Kidney epithelial cell (primary cell): Measurements from ENCODE around the gene GGT6. TPM values are rescaled to one million over a fixed set of nuclear protein-coding genes. Genes with fewer than 3 reads are reported as not detected.
"Not testable (repeated sequence)": the region's sequence is repeated elsewhere in the genome, so short reads cannot be mapped to it uniquely, and the experiment has no call there.

Source experiments
- DNase-seq: peaks from one replicate; pipeline ENCODE4 v3.0.0-alpha.2; 2010; ENCODE audit warnings: low read depth
- H3K27me3 ChIP-seq: 2 replicates; pipeline ENCODE4 v1.6.0; 2011; ENCODE audit warnings: low read length; ENCODE audit not compliant: control insufficient read depth, insufficient read depth
- H3K36me3 ChIP-seq: 2 replicates; pipeline ENCODE4 v1.5.1; 2011; ENCODE audit warnings: low read length; ENCODE audit not compliant: control insufficient read depth, insufficient read depth
- H3K4me3 ChIP-seq: 2 replicates; pipeline ENCODE4 v1.5.1; 2011; ENCODE audit warnings: low read depth, mild to moderate bottlenecking, control low read depth, low read length
- CTCF ChIP-seq: IDR thresholded peaks from 2 replicates; pipeline ENCODE4 v1.5.1; 2011; ENCODE audit warnings: mild to moderate bottlenecking, moderate library complexity, low read length, control low read depth, inconsistent platforms; ENCODE audit not compliant: insufficient read depth, poor library complexity, severe bottlenecking
- total RNA-seq: library from RNA; depleted of rRNA; stranded (reverse); fragments of >200 nt; gene quantifications from 2 replicates; pipeline ENCODE4 v1.2.3, GENCODE V29; 2015

GGT6 gene
- total RNA-seq, 1 donor from 2014 or later = 0.38 TPM

- Histone ChIP-seq H3K4me3 (no peak overlapping the region), H3K27me3 (peaks cover 54% of the 10 kb centered on the region), H3K36me3 (no peaks in the 10 kb centered on the region)
- no peak for TF ChIP-seq CTCF
- no peak for DNase-seq
Measured at GRCh38 chr17:4583206-4583605, 22.8 kb upstream of the GGT6 start.

GRCh38 chr17:4582691-4583090 lies 22.3 kb upstream of the GGT6 start:
- H3K36me3 ChIP-seq = no peaks in the 10 kb centered on the region
- H3K27me3 ChIP-seq = peaks cover 49% of the 10 kb centered on the region
- no peak for DNase-seq
- TF ChIP-seq CTCF = no peak
- H3K4me3 ChIP-seq = no peak overlapping the region

- no peak for DNase-seq
- TF ChIP-seq CTCF = no peak
- peaks cover 49% of the 10 kb centered on the region for H3K27me3 ChIP-seq
- H3K36me3 ChIP-seq = no peaks in the 10 kb centered on the region
- no peak overlapping the region for H3K4me3 ChIP-seq
Measured at GRCh38 chr17:4582101-4582501, 21.7 kb upstream of the GGT6 start.

GRCh38 chr17:4580291-4580690 lies 19.9 kb upstream of the GGT6 start:
- H3K4me3 ChIP-seq = no peak overlapping the region
- no peak for DNase-seq
- no peaks in the 10 kb centered on the region for H3K36me3 ChIP-seq
- H3K27me3 ChIP-seq = peaks cover 61% of the 10 kb centered on the region
- TF ChIP-seq CTCF = no peak

GRCh38 chr17:4579678-4580077 lies 19.3 kb upstream of the GGT6 start:
- H3K4me3 ChIP-seq = no peak overlapping the region
- H3K27me3 ChIP-seq = peaks cover 61% of the 10 kb centered on the region
- no peak for DNase-seq
- TF ChIP-seq CTCF = no peak
- H3K36me3 ChIP-seq = no peaks in the 10 kb centered on the region

- H3K27me3 ChIP-seq = peaks cover 58% of the 10 kb centered on the region
- DNase-seq, H3K4me3 ChIP-seq: not testable (repeated sequence)
Measured at GRCh38 chr17:4578349-4578748, 18.0 kb upstream of the GGT6 start.

More at GRCh38 chr17:4578349-4578748, 18.0 kb upstream of the GGT6 start:
- not testable (repeated sequence) for H3K36me3 ChIP-seq
